Vagina (tissue), 2 donors: Measurements from ENCODE around the gene KCNH4. TPM values are rescaled to one million over a fixed set of nuclear protein-coding genes. Genes with fewer than 3 reads are reported as not detected.

Experiments used
- DNase-seq, 2 donors: peaks; one replicate each; pipeline ENCODE4 v3.0.0-alpha.2; 2017; ENCODE audit errors: extremely low spot score in 2 of 2
- H3K27ac ChIP-seq: fragments of 200-600 bp; sonication (generic); one replicate; pipeline ENCODE4 v1.5.1; 2019
- H3K27me3 ChIP-seq: fragments of 200-600 bp; sonication (generic); one replicate; pipeline ENCODE4 v1.5.1; 2019
- H3K36me3 ChIP-seq, 2 donors: fragments of 200-600 bp; sonication (generic); one replicate each; pipeline ENCODE4 v1.5.1; 2017 to 2019
- H3K4me1 ChIP-seq: fragments of 200-600 bp; sonication (generic); one replicate; pipeline ENCODE4 v1.5.1; 2019
- H3K4me3 ChIP-seq, 2 donors: fragments of 200-600 bp; sonication (generic); 1 replicate in 1 of 2; 2 replicates in 1 of 2; pipeline ENCODE4 v1.5.1; 2016 to 2019
- H3K9me3 ChIP-seq: fragments of 200-600 bp; sonication (generic); one replicate; pipeline ENCODE4 v1.5.1; 2019
- CTCF ChIP-seq, 3 experiments: fragments of 450-650 bp in 2 of 3; fragments of 200-600 bp in 1 of 3; sonication (generic) in 1 of 3; IDR thresholded peaks; one replicate each; pipeline ENCODE4 v1.5.1; 2017 to 2019; ENCODE audit warnings: antibody characterized with exemption in 3 of 3, mild to moderate bottlenecking in 2 of 3, moderate library complexity in 2 of 3
- POLR2A ChIP-seq, 2 donors: fragments of 450-650 bp; IDR thresholded peaks; one replicate each; pipeline ENCODE4 v1.6.1; 2017; ENCODE audit warnings: antibody characterized with exemption in 2 of 2, mild to moderate bottlenecking in 2 of 2, moderate library complexity in 2 of 2
- POLR2AphosphoS5 ChIP-seq, 2 donors: sonication (generic); formaldehyde crosslinking; IDR thresholded peaks; one replicate each; pipeline ENCODE4 v1.9.0; 2017; ENCODE audit warnings: antibody characterized with exemption in 2 of 2, mild to moderate bottlenecking in 2 of 2, low read depth in 1 of 2; ENCODE audit not compliant: insufficient read depth in 1 of 2
- intact Hi-C: fragments of 100-400 bp; cut with DNase I; formaldehyde crosslinking; loops from one replicate; pipeline ENCODE4 v1.15.1; 2023
- total RNA-seq: library from RNA; depleted of rRNA; stranded (reverse); fragments of >200 nt; gene quantifications from one replicate; pipeline ENCODE4 v1.2.3, GENCODE V29; 2016

Gene KCNH4
- total RNA-seq, 1 donor from 2014 or later: not detected

DNA sequence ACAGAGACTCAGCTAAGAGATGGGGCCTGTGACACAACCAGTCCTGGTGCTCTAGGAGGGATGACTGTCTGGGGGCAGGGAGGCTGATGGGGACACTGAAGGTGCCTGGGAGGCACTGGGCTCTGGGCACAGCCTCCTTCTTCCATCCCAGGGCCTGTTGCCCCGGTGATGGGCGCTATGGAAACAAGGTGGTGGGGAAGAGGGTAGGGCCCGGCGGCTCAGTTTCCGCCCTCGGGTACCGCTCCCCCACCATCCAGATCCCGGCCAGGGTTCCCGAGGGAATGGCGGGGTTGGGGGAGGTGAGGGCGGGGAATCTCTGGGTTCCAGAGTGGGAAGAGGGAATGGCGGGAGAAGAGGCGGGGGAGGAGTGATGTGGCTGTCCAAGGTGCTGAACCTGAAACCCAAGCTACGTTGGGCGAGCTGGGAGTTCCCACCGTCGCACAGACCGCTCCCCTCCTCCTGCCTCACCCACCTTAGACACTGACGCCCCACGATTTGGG is 981 bp downstream of the KCNH4 start:
- intact Hi-C loops: loop anchor here (5.0 kb wide), 1 partner anchor 1713 kb away; no protein-coding TSS in a partner anchor
- TF ChIP-seq CTCF (IDR thresholded peaks at IDR 0.05) (no peak), POLR2A (IDR thresholded peaks at IDR 0.05) (no peak), POLR2AphosphoS5 (IDR thresholded peaks at IDR 0.05; ENCODE audit: insufficient read depth in 1 of 2, low read depth in 1 of 2) (no peak)
- Histone ChIP-seq H3K36me3 (no peaks in the 10 kb centered on the region), H3K4me3 (no peak overlapping the region), H3K27ac (no peak overlapping the region), H3K27me3 (peaks cover 8% of the 10 kb centered on the region), H3K9me3 (no peaks in the 10 kb centered on the region), H3K4me1 (peaks cover 23% of the 10 kb centered on the region)
- DNase-seq: no peak

DNA sequence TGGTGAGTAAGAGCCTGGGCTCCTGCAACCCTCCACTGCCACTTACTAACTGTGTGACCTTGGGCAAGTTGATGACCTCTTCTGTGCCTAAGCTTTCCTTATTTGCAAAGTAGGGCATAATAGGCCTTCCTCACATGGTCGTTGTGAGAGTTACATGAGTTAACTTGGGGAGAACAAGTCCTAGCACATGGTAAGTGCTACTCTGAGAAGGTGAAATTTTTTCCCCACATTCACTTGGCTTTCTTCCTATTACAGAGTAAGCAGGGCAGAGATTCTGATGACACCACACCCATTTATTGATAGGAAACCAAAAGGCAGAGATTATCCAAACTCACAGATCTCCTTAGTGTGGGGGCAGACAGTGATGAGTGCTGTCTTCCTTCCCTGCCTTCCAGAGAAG is 1.6 kb downstream of the KCNH4 start:
- Histone ChIP-seq H3K27ac (no peak overlapping the region), H3K36me3 (no peaks in the 10 kb centered on the region), H3K9me3 (no peaks in the 10 kb centered on the region), H3K4me3 (no peak overlapping the region), H3K27me3 (peaks cover 8% of the 10 kb centered on the region), H3K4me1 (peaks cover 19% of the 10 kb centered on the region)
- no peak for DNase-seq
- intact Hi-C loops: loop anchor here (5.0 kb wide), 1 partner anchor 1712 kb away; no protein-coding TSS in a partner anchor
- no peak for TF ChIP-seq CTCF (IDR thresholded peaks at IDR 0.05)
- TF ChIP-seq POLR2A (IDR thresholded peaks at IDR 0.05): no peak
- TF ChIP-seq POLR2AphosphoS5 (IDR thresholded peaks at IDR 0.05; ENCODE audit: insufficient read depth in 1 of 2, low read depth in 1 of 2): no peak

DNA sequence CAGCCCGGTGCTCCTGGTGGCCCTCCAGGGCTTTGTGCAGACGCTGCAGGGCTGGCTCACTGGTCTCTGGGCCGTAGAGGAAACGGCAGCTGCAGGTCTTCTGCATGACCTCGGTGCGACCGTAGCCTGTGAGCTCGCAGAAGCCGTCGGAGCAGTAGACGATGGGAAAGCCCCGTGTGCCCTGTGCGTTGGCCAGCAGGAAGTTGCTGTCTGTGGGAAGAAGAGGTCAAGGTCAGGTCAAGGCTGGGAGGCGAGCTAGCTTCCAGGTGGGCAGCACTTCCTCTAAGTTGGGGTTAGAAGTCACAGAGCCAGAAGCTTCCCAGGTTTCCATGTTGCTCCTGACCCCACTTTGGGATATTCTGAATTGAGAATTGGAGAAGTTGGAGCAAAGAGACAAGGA is 2.1 kb downstream of the KCNH4 start:
- no peaks in the 10 kb centered on the region for H3K36me3 ChIP-seq
- no peak overlapping the region for H3K27ac ChIP-seq
- H3K4me1 ChIP-seq: peaks cover 17% of the 10 kb centered on the region
- intact Hi-C loops: loop anchor here (5.0 kb wide), 1 partner anchor 1712 kb away; no protein-coding TSS in a partner anchor
- H3K4me3 ChIP-seq: no peak overlapping the region
- TF ChIP-seq POLR2A (IDR thresholded peaks at IDR 0.05) (no peak), POLR2AphosphoS5 (IDR thresholded peaks at IDR 0.05; ENCODE audit: insufficient read depth in 1 of 2, low read depth in 1 of 2) (no peak), CTCF (IDR thresholded peaks at IDR 0.05) (no peak)
- DNase-seq: no peak
- peaks cover 8% of the 10 kb centered on the region for H3K27me3 ChIP-seq
- no peaks in the 10 kb centered on the region for H3K9me3 ChIP-seq

DNA sequence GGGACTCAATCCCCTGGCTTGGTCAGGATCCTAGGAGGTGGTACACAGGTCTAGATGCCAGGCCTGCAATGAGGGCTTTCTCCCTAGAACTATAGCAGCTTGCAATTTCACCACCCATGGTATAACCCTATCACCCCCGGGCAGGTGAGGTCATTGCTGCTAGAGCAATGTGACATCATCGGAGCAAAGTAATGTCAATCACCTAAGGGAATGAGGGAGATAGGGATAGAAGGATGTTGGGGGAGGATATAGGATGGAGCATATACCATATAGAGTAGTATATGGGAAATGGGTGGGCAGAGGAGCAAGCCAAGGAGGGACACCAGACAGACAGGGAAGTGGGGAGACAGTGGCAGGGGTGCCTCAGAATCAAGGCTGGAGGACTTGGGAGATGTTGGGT is 3.3 kb downstream of the KCNH4 start:
- H3K36me3 ChIP-seq: no peaks in the 10 kb centered on the region
- H3K4me1 ChIP-seq: peaks cover 12% of the 10 kb centered on the region
- DNase-seq: no peak

More for the DNA sequence above, 3.3 kb downstream of the KCNH4 start:
- intact Hi-C loops: loop anchor here (5.0 kb wide), 1 partner anchor 1710 kb away; no protein-coding TSS in a partner anchor
- Histone ChIP-seq H3K4me3 (no peak overlapping the region), H3K27me3 (peaks cover 8% of the 10 kb centered on the region), H3K27ac (no peak overlapping the region), H3K9me3 (no peaks in the 10 kb centered on the region)
- TF ChIP-seq CTCF (IDR thresholded peaks at IDR 0.05) (no peak), POLR2AphosphoS5 (IDR thresholded peaks at IDR 0.05; ENCODE audit: insufficient read depth in 1 of 2, low read depth in 1 of 2) (no peak), POLR2A (IDR thresholded peaks at IDR 0.05) (no peak)
